HCT116 (cell line): ENCODE results near the gene NHERF1. TPM values are rescaled to one million over a fixed set of nuclear protein-coding genes. Genes with fewer than 3 reads are reported as not detected.

Experiments used
- ATAC-seq: fragments of 200-7000 bp; cut with Tn5 transposase; 2 replicates; pipeline ENCODE4 v1.9.1; 2020; ENCODE audit warnings: mild to moderate bottlenecking, moderate library complexity
- BruUV-seq: library from RNA; stranded (reverse); fragments of 400-500 nt; replicated peaks from 2 replicates; lab custom pipeline; 2021; lab: Mats Ljungman, UMichigan
- CTCF ChIA-PET: fragments of 300-600 bp; sonication (Branson Sonifier 250); formaldehyde crosslinking; loops from one replicate; lab custom pipeline; 2021; ENCODE audit warnings: antibody characterized with exemption; lab: Charles Lee
- POLR2A ChIA-PET: fragments of 300-600, 350-600 bp; sonication (Branson Sonifier 250); formaldehyde crosslinking; loops from one replicate; lab custom pipeline; 2021; ENCODE audit warnings: antibody characterized with exemption; lab: Charles Lee
- RAD21 ChIA-PET, 2 experiments: fragments of 300-600 bp; sonication (Branson Sonifier 250); formaldehyde crosslinking; loops; one replicate each; lab custom pipeline; 2023; ENCODE audit warnings: low total read pairs in 2 of 2; ENCODE audit not compliant: uncharacterized antibody in 2 of 2, unreplicated experiment in 2 of 2, low non-redundant PET in 1 of 2; lab: Charles Lee
- DNase-seq: peaks from one replicate; pipeline ENCODE4 v3.0.0-alpha.2; 2010; ENCODE audit warnings: low read depth, low spot score
- H2AFZ ChIP-seq: fragments of 200-600 bp; shearing (Covaris generic), sonication (generic); 2 replicates; pipeline ENCODE4 v1.6.1; 2017; ENCODE audit warnings: low read depth, mixed run types, mixed read lengths, antibody characterized with exemption, low read length; ENCODE audit not compliant: poor library complexity, severe bottlenecking
- H3K27ac ChIP-seq: 2 replicates; pipeline ENCODE4 v1.5.1; 2012; ENCODE audit warnings: low read depth, low read length
- H3K27me3 ChIP-seq: fragments of 200-600 bp; sonication (generic); 2 replicates; pipeline ENCODE4 v1.6.1; 2016; ENCODE audit warnings: mixed run types, low read length, mixed read lengths; ENCODE audit not compliant: insufficient read depth
- H3K36me3 ChIP-seq, 2 experiments: fragments of 200-500 bp in 1 of 2; fragments of 200-600 bp in 1 of 2; sonication (Bioruptor generic) in 1 of 2; sonication (generic) in 1 of 2; 2 replicates each; pipeline versions ENCODE4 v1.5.1 to v1.6.1; 2014 to 2016; ENCODE audit warnings: low read length in 2 of 2, inconsistent platforms in 1 of 2, mixed read lengths in 1 of 2, mixed run types in 1 of 2; ENCODE audit not compliant: insufficient read depth in 2 of 2, control insufficient read depth in 1 of 2
- H3K4me1 ChIP-seq, 2 experiments: fragments of 200-600 bp in 1 of 2; sonication (generic) in 1 of 2; 2 replicates each; pipeline versions ENCODE4 v1.5.1 to v1.6.1; 2012 to 2017; ENCODE audit warnings: low read length in 2 of 2, inconsistent platforms in 1 of 2, mild to moderate bottlenecking in 1 of 2, mixed read lengths in 1 of 2, mixed run types in 1 of 2, moderate library complexity in 1 of 2; ENCODE audit not compliant: insufficient read depth in 2 of 2, control insufficient read depth in 1 of 2
- H3K4me2 ChIP-seq: fragments of 200-600 bp; sonication (generic); 2 replicates; pipeline ENCODE4 v1.6.1; 2017; ENCODE audit warnings: mixed run types, low read length, mixed read lengths
- H3K4me3 ChIP-seq, 2 experiments: fragments of 200-600 bp in 1 of 2; sonication (generic) in 1 of 2; replicated peaks in 1 of 2; 2 replicates each; pipeline ENCODE4 v1.5.1; 2011 to 2016; ENCODE audit warnings: low read length in 2 of 2, control low read depth in 1 of 2, low read depth in 1 of 2, mild to moderate bottlenecking in 1 of 2, mixed read lengths in 1 of 2, mixed run types in 1 of 2
- H3K79me2 ChIP-seq: fragments of 200-600 bp; sonication (generic); 2 replicates; pipeline ENCODE4 v1.6.1; 2017; ENCODE audit warnings: mild to moderate bottlenecking, mixed run types, low read length, moderate library complexity, mixed read lengths; ENCODE audit not compliant: insufficient read depth
- H3K9ac ChIP-seq: fragments of 200-600 bp; sonication (generic); 2 replicates; pipeline ENCODE4 v1.6.1; 2016; ENCODE audit warnings: low read length, mixed read lengths
- H3K9me2 ChIP-seq: fragments of 200-600 bp; sonication (generic), shearing (Covaris generic); 2 replicates; pipeline ENCODE4 v1.6.1; 2017; ENCODE audit warnings: mixed run types, mild to moderate bottlenecking, moderate library complexity; ENCODE audit not compliant: insufficient read depth
- H3K9me3 ChIP-seq, 2 experiments: fragments of 200-500 bp in 1 of 2; fragments of 200-600 bp in 1 of 2; sonication (Bioruptor generic) in 1 of 2; sonication (generic) in 1 of 2; 2 replicates each; pipeline ENCODE4 v1.6.1; 2014 to 2017; ENCODE audit warnings: low read length in 2 of 2, mixed read lengths in 2 of 2, inconsistent platforms in 1 of 2, low read depth in 1 of 2, mild to moderate bottlenecking in 1 of 2, mixed run types in 1 of 2, moderate library complexity in 1 of 2; ENCODE audit not compliant: control insufficient read depth in 1 of 2, insufficient read depth in 1 of 2
- H4K20me1 ChIP-seq: fragments of 200-600 bp; sonication (generic), shearing (Covaris generic); 2 replicates; pipeline ENCODE4 v1.6.1; 2017; ENCODE audit warnings: mixed run types, mild to moderate bottlenecking, moderate library complexity; ENCODE audit not compliant: insufficient read depth
- CBX3 ChIP-seq: IDR thresholded peaks from 2 replicates; pipeline ENCODE4 v1.6.1; 2012; ENCODE audit warnings: low read depth
- EZH2 ChIP-seq: fragments of 200-600 bp; sonication (generic); IDR thresholded peaks from 2 replicates; pipeline ENCODE4 v1.6.1; 2017; ENCODE audit warnings: antibody characterized with exemption, mixed run types
- EZH2phosphoT487 ChIP-seq: fragments of 200-600 bp; IDR thresholded peaks from 2 replicates; pipeline ENCODE4 v1.6.1; 2018; ENCODE audit warnings: antibody characterized with exemption, borderline replicate concordance
- FOSL1 ChIP-seq: IDR thresholded peaks from 2 replicates; pipeline ENCODE4 v1.6.1; 2012; ENCODE audit warnings: low read depth
- RAD21 ChIP-seq: IDR thresholded peaks from 2 replicates; pipeline ENCODE4 v1.6.1; 2012; ENCODE audit warnings: low read depth, mild to moderate bottlenecking
- ZNF274 ChIP-seq: fragments of 200-500 bp; sonication (Bioruptor generic); IDR thresholded peaks from 2 replicates; pipeline ENCODE4 v1.6.1; 2014; ENCODE audit warnings: mild to moderate bottlenecking, low read depth, low read length, inconsistent platforms
- intact Hi-C: fragments of 100-400 bp; cut with micrococcal nuclease; formaldehyde crosslinking; loops from 2 replicates; pipeline ENCODE4 v1.10.0; 2022
- total RNA-seq: library from RNA; stranded (reverse); gene quantifications from one replicate; pipeline ENCODE4 v1.2.1, GENCODE V29; 2021; ENCODE audit not compliant: unreplicated experiment

NHERF1 gene
- total RNA-seq, 1 experiment from 2014 or later: 129 TPM

DNA sequence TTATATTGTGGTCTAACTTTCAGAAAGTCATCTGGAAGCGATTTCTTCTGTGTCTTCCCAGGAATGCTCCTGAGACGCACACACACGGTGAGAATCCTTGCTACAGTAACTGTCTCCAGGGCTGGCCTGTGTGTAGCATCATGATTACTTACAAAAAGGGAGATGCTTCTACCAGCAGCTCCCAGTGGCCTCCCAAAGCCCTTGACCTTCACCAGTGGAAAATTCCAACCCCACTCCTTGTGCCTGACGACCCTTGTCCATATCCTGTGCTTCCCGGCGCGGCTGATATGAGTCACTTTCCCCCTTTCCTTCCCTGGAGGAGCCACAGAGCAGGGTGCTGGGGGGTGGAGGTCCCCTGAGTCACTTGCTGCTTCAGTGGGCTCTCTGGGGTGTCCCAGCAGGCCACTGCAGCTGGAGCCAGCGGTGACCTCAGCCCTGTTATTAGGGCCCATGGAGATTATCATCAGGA lies 49.8 kb downstream of the NHERF1 start:
- ATAC-seq (no peak), DNase-seq (no peak)
- intact Hi-C loops: no loop called here
- no peak for TF ChIP-seq ZNF274
- Histone ChIP-seq H3K79me2 (no peaks in the 10 kb centered on the region), H3K9me2 (no peaks in the 10 kb centered on the region), H3K9ac (no peak overlapping the region), H3K27me3 (no peaks in the 10 kb centered on the region), H3K4me1 (peaks cover 0 to 10% of the 10 kb centered on the region in 2 experiments; a peak in 1 of 4 replicates), H4K20me1 (no peaks in the 10 kb centered on the region), H3K4me2 (no peak overlapping the region), H3K27ac (no peak overlapping the region), H2AFZ (no peak overlapping the region), H3K9me3 (no peaks in the 10 kb centered on the region), H3K4me3 (no peak overlapping the region), H3K36me3 (peaks cover 4 to 8% of the 10 kb centered on the region in 2 experiments; a peak in 2 of 4 replicates)
- RAD21 ChIA-PET: no interaction called here
- CTCF ChIA-PET: no interaction called here
- no TSS peak for BruUV-seq
- POLR2A ChIA-PET: no interaction called here

DNA sequence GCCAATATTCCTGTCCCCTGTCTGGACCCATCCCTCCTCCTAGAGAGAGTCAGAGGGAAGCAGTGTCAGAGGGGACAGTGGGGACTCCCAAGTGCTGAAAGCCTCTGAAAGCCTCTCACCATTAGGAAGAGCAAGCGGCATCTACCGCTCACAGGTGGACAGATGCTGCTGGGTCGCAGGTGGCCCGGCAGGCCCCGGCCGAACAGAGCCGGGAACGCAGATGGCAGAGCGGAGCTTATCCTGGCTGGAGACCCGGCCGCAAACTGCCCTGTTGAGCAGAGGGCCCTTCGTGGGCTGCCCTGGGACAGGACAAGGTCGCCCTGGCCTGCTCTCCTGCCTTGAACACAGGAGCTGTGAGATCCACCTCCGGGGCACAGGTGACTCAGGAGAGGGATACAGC lies 50.7 kb downstream of the NHERF1 start:
- no peak overlapping the region for H3K4me3 ChIP-seq
- no peak overlapping the region for H3K9ac ChIP-seq
- H3K27ac ChIP-seq: no peak overlapping the region
- H3K79me2 ChIP-seq: no peaks in the 10 kb centered on the region
- H2AFZ ChIP-seq: no peak overlapping the region
- H4K20me1 ChIP-seq: no peaks in the 10 kb centered on the region
- POLR2A ChIA-PET: no interaction called here
- H3K4me2 ChIP-seq: no peak overlapping the region
- DNase-seq: no peak
- peaks cover 4 to 8% of the 10 kb centered on the region in 2 experiments; a peak in 2 of 4 replicates for H3K36me3 ChIP-seq
- BruUV-seq: no TSS peak
- no peaks in the 10 kb centered on the region for H3K9me2 ChIP-seq
- no peak for ATAC-seq
- H3K27me3 ChIP-seq: no peaks in the 10 kb centered on the region
- CTCF ChIA-PET: no interaction called here
- TF ChIP-seq EZH2 (no peak), CBX3 (no peak), EZH2phosphoT487 (no peak), RAD21 (no peak), FOSL1 (no peak), ZNF274 (no peak)
- TF ChIP-seq, all 23 proteins: peak for 0
- Histone ChIP-seq H3K4me1 (peaks cover 0 to 10% of the 10 kb centered on the region in 2 experiments; a peak in 1 of 4 replicates), H3K9me3 (no peaks in the 10 kb centered on the region)
- RAD21 ChIA-PET: no interaction called here
- intact Hi-C loops: no loop called here
